NCI-H2196 (cell line): ENCODE measurements around the gene GDF11.
A peak's percentile ranks its signal among the peaks of the same experiment; 100 is the strongest.
"Not testable (repeated sequence)": the region's sequence is repeated elsewhere in the genome, so short reads cannot be mapped to it uniquely, and the experiment has no call there.

ENCODE experiments used
- DNase-seq: peaks from one replicate; lab custom pipeline; 2025; ENCODE audit not compliant: unreplicated experiment; lab: John Stamatoyannopoulos, UW

The GDF11 gene

GRCh38 chr12:55738123-55739024 is 4.5 kb upstream of the GDF11 start:
- DNase-seq = peak; percentile 93

DNA sequence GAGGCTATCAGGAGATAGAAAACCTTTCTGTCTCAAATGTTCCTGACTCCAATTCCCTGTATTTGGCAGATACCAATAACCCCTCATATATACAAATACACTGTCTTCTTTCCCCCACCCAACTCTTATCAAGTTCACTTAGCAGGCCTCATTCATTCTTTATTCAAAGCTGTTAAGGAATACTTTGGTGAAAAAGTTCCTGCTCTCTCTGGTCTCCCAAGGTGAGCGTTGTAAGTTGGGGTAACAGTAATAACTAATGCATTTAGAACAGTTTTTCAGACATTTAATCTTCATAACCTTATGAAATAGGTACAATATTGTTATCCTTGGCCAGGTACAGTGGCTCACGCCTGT is 3.9 kb upstream of the GDF11 start:
- no peak for DNase-seq

GRCh38 chr12:55741931-55742680 is 816 bp upstream of the GDF11 start:
- DNase-seq = no peak

DNA sequence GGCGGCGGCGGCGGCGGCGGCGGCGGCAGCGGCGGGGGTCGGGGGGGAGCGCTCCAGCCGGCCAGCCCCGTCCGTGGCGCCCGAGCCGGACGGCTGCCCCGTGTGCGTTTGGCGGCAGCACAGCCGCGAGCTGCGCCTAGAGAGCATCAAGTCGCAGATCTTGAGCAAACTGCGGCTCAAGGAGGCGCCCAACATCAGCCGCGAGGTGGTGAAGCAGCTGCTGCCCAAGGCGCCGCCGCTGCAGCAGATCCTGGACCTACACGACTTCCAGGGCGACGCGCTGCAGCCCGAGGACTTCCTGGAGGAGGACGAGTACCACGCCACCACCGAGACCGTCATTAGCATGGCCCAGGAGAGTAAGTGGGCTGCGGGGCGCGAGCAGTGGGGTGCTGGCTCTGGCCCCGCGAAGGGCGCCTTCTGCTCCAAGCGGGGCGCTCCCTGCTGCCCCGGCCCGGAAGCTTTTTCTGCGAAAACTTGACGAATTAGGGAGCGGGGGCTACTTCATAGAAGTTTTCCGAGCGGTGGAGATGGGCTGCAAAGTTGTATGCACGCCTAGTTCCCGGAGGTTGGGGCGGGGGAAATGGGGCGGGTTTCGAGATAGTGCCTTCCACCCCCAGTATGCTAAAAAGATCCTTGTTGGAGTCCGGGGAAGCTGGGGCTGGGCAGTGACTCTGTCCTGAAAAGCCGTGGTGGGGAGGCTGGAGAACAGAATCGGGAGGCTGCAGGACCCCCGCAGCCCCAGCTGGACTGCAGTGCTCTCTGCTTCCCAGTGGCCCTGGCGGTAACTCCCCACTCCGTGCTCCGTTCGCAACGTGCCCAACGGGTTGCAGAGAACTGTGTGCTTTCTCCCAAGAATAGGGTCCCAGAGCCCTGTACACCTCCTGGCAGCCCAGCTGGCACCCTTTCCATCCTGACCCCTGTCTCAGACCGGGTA is 751 bp downstream of the GDF11 start:
- DNase-seq = no peak

DNA sequence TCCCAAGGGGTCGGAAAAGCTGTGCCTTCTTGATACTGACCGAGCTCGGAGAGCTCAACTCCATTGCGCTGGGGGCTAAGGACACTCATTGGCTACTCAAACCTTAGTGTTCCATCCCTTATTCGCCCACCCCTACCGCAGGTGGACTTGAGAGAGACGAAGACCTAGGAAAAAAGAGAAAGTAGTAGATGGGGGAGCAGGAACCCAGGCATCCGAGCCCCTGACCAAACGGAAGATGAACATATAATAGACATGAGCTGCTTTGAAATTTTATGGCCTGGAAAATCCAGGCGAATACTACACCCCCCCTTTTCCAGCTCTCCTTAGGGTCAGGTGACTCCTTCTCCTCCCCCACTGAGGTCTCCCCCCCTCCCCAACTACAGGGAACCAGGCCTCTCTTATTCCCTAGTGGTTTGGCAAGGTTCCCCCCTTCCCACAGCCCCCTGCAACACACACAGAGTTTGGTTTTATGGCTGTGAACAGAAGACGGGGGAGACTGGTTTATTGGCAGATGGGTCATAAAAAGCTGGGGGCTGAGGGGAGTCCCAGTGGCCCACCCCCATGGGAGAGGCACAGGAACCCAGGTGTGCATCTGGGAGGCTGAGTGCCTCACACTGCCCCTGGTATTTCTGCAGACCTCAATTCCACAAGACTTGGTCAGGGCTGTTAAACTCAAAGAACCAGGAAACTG is 1.6 kb downstream of the GDF11 start:
- no peak for DNase-seq

DNA sequence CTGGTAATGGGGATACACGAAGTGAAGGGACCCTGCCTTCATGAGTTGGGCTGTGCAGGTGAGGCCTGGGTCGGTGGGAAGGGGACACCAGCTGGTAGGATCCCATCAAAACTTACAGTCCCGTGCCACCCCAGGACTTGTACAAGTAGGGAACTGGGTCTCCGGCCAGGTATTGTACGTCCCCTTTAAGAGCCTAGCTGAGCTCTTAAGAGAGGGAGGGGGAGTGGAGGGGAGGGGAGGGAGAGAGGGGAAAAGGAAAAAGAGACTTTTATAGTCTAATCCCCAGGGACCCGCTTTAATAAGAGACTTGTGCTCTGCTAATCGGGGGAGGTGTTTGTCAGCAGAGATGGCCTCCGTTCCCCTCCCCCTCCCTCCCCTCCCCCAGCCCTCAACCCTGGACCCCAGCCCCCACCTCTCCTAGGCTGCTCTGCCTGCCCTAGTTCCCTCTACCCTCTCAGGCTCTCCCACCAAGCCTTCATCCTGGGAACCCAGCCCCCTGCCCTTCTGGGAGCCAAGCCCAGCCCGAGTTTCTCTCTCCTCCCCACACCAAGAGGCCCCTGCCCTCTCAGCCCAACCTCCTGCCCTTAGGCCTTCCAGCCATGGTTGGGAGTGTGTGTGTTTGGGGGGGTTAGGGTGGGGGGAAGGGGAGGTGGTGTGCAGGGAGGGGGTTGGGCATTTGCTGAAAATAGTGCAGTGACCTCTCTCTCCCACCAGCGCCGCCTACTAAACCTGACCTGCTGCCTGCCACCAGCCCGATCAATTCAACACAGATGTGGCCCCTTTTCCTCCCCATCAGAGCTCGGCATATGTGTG is 2.6 kb downstream of the GDF11 start:
- no peak for DNase-seq

GRCh38 chr12:55746174-55746912 is 3.4 kb downstream of the GDF11 start:
- no peak for DNase-seq

DNA sequence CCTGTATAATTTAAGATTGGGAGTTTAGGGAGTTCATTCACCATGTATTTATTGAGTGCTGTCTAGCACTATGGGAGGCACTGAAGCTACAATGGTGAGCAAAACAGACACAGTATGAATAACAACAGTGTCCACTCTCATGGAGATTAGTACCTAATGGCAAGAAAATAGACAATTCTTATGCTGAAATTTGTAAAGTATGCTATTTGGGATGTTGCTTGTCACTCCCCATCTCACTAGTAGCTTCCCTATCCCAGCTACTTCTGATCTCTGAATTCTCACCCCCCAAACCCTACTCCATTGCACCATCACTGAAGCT is 4.0 kb downstream of the GDF11 start:
- DNase-seq = no peak

DNA sequence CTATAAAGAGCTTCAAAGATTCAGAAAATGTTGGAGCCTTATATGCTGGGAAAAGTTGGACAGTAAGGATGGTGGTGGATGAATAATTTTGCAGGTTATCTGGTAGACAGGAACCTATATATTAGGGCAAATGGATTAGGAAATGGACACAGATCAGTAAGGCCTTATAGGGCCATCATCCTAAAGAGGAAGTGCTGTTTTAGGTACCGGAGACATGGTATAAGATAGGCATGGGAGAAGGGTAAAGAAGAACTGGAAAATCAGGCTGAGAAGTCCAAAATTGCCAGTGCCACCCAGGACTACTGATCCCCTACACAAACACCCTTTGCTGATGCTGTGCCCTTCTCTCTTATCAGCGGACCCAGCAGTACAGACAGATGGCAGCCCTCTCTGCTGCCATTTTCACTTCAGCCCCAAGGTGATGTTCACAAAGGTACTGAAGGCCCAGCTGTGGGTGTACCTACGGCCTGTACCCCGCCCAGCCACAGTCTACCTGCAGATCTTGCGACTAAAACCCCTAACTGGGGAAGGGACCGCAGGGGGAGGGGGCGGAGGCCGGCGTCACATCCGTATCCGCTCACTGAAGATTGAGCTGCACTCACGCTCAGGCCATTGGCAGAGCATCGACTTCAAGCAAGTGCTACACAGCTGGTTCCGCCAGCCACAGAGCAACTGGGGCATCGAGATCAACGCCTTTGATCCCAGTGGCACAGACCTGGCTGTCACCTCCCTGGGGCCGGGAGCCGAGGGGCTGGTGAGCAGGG is 5.5 kb downstream of the GDF11 start:
- no peak for DNase-seq

DNA sequence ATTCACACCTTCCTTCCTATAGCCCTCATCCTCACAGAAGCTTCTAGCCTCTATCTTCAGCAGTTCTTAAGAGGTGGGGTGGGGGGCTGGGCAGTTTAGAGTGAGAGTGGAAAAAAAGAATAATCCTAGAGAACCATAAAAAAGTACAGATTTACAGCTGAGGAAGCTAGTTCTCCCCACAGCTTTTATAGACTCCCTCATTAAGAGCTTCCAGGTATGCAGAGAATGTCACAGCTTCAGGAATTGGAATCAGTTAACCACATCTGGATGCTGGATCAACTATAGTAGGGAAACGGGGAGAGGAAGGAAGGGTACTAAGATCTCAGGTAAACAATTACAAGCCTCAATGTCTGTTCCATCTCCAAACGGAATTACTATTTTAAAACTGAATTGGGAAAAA is 12.3 kb downstream of the GDF11 start:
- DNase-seq = no peak

- no peak for DNase-seq
Measured at GRCh38 chr12:55757701-55758100, 14.8 kb downstream of the GDF11 start.

GRCh38 chr12:55758575-55758974 is 15.7 kb downstream of the GDF11 start:
- not testable (repeated sequence) for DNase-seq

- no peak for DNase-seq
Measured at GRCh38 chr12:55760663-55761062, 17.7 kb downstream of the GDF11 start.

- peak; percentile 23 for DNase-seq
Measured at GRCh38 chr12:55762646-55763045, 19.7 kb downstream of the GDF11 start.

GRCh38 chr12:55765736-55766290 is 22.9 kb downstream of the GDF11 start:
- DNase-seq = no peak

- no peak for DNase-seq
Measured at GRCh38 chr12:55767156-55767555, 24.2 kb downstream of the GDF11 start.

DNA sequence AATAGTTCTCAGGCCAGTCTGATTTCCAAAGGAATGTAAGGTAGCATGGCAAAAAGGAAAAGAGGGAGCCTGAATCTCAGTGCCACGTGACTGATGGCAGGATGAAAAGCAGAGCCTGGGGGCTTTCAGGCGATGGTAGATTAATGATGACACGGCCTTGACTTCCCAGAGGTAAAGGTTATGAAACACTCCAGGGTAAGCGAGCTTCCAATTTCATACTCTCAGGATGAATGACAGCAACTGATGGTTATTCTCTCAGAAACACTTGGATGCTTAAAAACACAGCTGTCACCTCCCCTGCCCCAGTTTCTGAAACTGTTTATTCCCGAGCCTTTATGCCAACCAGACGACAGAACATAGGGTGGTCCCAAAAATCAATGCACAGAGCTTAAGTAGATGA is 28.8 kb downstream of the GDF11 start:
- no peak for DNase-seq

- no peak for DNase-seq
Measured at GRCh38 chr12:55777856-55778255, 34.9 kb downstream of the GDF11 start.
